ENCODE measurements around the gene UPP1.

DNA sequence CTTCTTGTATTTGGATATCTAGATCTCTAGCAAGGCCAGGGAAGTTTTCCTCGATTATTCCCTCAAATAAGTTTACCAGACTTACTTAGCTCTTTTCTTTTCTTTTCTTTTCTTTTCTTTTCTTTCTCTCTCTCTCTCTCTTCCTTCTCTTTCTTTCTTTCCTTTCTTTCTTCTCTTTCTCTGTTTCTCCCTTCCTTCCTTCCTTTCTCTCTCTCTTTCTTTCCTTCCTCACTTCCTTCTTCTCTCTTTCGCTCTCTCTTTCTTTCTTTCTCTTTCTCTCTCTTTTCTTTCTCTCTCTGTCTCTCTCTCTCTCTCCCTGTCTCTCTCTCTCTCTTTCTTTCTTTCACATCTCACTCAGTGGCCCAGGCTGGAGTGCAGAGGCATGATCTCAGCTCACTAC, 37.0 kb downstream of the UPP1 start:
- TF ChIP-seq, protein P1, sequence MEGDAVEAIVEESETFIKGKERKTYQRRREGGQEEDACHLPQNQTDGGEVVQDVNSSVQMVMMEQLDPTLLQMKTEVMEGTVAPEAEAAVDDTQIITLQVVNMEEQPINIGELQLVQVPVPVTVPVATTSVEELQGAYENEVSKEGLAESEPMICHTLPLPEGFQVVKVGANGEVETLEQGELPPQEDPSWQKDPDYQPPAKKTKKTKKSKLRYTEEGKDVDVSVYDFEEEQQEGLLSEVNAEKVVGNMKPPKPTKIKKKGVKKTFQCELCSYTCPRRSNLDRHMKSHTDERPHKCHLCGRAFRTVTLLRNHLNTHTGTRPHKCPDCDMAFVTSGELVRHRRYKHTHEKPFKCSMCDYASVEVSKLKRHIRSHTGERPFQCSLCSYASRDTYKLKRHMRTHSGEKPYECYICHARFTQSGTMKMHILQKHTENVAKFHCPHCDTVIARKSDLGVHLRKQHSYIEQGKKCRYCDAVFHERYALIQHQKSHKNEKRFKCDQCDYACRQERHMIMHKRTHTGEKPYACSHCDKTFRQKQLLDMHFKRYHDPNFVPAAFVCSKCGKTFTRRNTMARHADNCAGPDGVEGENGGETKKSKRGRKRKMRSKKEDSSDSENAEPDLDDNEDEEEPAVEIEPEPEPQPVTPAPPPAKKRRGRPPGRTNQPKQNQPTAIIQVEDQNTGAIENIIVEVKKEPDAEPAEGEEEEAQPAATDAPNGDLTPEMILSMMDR (IDR thresholded peaks at IDR 0.05) = no peak
- TF ChIP-seq POLR2AphosphoS5 (IDR thresholded peaks at IDR 0.05; ENCODE audit: insufficient read depth in 1 of 2, low read depth in 1 of 2) (no peak), POLR2A (IDR thresholded peaks at IDR 0.05) (no peak)
